HG02571 (cell line): ENCODE measurements around the gene PMCH.
"Not testable (repeated sequence)": the region's sequence is repeated elsewhere in the genome, so short reads cannot be mapped to it uniquely, and the experiment has no call there.

Experiments
- ATAC-seq: cut with Tn5 transposase; IDR thresholded peaks from one replicate; pipeline ENCODE4 v1.9.1; 2021; ENCODE audit warnings: mild to moderate bottlenecking, moderate library complexity; ENCODE audit not compliant: unreplicated experiment

Gene PMCH, protein sequence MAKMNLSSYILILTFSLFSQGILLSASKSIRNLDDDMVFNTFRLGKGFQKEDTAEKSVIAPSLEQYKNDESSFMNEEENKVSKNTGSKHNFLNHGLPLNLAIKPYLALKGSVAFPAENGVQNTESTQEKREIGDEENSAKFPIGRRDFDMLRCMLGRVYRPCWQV

DNA sequence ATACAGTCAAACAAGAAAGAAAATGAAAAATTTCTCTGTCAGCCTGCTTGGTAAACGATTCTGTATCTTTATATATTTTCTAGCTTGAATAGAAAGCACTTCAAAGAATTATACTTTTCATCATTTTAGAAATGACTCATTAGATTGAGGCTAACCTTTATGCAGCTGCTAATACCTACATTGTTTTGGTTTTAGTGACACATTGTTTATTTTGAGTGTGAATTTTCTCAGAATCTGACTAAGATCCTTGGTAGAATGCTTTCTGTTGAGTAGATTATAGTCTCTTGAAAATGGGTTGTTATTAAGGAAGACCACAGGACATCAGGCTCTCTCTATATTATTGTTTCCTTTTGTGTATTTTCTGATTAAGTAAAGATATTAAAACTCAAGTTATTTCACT, at the start of gene PMCH:
Gene PMCH, minus strand, starts transcription at position 45 of the 400 bp plus-strand sequence. CDS start 63 bp downstream, outside the sequence.
- ATAC-seq = no peak

DNA sequence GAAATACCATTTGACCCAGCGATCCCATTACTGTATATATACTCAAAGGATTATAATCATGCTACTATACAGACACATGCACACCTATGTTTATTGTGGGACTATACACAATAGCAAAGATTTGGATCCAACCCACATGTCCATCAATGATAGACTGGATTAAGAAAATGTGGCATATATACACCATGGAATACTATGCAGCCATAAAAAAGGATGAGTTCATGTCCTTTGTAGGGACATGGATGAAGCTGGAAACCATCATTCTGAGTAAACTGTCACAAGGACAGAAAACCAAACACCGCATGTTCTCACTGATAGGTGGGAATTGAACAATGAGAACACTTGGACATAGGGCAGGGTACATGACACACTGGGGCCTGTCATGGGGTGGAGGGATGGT, 43.2 kb upstream of the PMCH start:
- not testable (repeated sequence) for ATAC-seq

DNA sequence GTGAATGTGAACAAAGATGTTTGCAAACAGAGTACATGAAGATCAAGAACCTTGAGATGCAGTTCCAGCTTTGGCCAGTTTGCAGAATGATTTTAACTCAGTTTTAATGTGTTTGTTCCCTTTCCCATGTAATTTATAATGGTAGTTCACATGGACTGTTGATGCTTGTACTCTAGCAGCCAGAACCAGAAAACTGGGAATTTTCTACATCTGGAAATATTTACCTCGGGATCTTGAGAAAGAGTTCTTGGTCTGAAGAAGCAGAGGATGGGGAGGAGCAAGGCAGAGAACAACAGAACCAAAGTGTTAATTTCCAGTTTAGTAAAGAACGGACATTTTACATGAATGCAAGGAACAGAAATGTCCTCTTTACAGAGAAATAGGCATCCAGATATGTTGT, 37.0 kb upstream of the PMCH start:
- no peak for ATAC-seq

DNA sequence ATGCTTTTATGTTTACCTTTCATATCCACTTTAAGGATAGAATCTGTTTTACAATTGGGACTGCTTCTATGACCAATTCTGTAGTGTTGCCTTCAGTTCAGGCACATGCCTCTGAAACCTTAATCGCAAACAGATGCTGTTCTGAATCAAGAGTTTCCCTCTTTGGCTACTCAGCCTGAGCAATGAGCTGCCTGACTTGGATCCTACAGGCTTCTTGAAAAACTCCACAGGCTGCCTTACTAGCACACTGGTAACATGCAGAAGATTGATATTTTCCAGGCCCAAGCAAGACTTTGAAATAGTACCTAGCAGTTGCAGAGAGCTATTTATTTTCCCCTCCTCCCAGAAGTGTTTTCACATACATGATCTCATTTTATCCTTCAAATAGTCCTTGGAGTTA, 34.8 kb upstream of the PMCH start:
- ATAC-seq = no peak

DNA sequence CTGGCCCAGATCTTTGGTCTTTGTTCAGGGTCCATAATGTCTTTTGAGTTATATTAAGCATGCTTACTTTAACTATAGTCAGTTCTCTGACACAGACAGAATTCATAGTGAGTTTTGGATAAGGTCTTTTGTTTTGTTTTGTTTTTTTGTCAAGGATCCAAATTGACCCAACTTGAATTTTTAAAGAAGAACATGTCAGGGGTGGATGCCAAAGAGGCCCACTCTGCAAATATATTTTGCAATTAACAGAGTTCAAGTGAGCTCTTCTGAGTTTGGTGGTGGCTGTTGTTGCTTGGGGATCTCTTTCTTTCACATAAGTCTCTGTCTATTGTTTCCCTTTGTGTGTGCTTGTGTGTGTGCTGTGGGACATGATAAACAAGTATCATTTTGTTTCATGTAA, 34.4 kb upstream of the PMCH start:
- no peak for ATAC-seq

DNA sequence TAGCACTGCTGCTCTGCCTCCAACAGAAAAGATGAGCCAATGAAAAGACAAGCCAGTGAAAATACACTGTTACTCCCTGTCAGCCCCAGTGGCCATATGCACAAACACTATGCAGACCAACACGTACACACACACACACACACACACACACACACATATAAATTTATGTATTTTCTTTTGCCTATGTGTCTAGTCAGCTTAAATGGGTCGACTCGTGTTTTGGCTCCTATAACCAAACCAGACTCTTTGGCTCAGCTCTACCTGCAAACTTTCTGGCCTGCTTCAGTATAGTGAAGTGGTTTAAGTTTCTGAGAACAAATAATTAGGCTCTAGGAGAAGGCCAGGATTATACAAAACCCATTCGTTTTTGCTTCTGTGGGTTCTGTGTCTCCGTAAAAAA, 30.3 kb upstream of the PMCH start:
- no peak for ATAC-seq

DNA sequence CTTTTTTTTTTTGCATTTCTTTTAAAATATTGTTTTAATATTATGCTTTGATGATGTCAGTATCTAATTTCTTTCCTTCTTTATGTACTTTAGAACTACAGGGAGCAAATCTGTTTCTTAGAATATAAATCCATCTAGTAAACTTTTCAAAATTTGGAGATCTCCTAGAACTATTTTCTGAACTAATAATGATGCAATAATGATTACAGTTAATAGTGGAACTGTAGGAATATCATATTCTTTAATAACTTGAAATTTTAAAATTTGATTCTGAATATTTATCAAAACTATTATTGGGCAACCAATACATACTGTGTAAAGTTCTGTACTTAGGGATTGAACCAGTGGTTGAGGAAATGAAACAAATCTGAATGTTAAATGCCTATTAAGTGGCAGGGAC, 23.1 kb upstream of the PMCH start:
- no peak for ATAC-seq

DNA sequence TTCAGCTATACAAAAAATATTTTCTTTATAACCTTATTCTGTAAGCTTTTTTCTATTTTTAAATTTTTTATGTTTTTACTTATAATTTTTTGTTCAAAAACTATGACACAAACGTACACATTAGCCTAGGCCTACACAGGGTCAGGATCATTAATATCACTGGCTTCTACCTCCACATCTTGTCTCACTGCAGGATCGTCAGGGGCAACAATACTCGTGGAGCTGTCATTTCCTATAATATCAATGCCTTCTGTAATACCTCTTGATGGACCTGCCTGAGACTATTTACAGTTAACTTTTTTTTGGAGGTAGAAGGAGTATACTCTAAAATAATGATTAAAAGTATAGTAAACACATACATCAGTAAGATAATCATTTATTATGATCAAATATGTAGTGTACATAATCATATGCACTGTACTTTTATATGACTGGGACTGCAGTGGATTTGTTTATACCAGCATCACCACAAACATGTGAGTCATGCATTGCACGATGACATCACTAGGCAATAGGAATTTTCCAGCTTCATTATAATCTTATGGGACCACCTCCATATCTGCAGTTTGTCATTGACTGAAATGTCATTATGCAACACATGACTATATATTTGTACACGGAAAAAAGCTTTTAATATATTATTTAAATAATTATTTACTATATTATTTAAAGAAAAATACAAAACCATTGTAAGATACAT, 18.5 kb upstream of the PMCH start:
- ATAC-seq = no peak

DNA sequence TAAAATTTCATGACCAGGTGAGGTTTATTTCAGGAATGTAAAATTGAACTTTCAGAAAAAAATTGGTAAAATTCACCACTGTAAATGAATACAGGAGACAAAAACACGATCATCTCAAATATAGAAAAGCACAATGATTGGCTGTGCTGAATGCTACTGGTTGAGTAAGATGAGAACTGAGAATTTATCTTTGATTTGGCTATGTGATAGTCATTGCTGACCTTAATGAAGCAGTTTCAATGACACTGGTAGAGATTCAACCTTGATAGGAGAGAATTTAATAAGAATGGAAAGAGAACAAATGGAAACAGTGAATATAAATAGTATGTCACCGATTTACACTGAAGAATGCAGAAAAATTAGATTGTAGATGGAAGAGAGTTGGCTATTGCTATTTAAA, 6.4 kb upstream of the PMCH start:
- ATAC-seq = no peak

DNA sequence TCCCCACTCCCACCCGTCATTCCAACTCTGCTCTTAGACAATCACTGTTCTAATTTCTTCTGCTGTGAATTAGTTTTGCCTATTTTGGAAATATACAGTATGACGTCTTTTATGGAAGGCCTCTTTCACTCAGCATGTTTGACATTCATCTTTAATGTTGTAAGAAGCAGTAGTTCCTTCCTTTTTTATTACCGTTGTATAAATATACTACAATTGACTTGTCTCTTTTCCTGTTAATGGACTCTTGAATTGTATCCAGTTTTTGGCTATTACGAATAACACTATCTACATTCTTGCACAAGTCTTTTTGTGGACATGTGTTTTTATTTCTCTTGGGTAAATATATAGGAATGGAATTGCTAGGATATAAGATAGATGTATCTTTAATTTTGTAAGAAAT, 4.9 kb upstream of the PMCH start:
- no peak for ATAC-seq

DNA sequence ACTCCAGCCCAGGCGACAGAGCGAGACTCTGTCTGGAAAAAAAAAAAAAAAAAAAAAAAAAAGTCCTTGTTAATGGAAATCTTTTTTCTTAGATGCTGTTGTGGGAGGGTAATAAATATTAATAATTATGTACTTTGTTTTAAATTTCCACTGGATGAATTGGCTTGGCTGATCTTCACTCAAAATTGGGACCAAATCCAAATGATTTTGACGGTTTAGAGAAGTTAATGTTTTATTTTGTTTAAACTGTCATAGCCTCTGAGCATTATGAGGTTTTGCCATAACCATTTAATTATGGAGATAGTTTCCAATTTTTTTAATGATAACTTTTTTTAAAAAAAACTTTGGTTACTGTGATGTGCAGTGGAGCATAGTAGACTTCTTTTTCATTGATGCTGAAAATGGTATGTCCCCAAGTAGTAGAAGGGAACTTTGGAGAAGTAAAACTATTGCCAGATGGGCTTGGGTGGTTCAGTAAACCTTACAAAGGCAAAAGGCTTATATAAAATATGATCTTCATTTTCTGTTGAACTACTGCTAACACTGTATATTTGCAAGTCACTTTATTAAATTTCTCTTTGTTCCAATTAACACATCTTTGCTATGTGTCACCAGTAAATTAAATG, 3.9 kb upstream of the PMCH start:
- ATAC-seq = no peak

DNA sequence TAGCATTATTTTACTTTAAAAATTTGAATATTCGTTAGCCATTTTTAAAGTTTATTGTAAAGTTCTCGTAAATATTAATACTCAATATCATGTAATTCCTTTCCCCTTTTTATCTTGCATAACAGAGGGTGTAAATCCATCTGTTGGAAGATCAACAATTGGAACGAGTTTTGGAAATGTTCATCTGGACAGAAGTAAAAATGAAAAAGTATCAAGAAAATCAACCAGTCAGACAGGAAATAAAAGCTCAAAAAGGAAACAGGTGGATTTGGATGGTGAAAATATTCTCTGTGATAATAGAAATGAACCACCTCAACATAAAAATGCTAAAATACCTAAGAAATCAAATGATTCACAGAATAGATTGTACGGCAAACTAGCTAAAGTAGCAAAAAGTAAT, 1.8 kb downstream of the PMCH start:
- ATAC-seq = no peak

DNA sequence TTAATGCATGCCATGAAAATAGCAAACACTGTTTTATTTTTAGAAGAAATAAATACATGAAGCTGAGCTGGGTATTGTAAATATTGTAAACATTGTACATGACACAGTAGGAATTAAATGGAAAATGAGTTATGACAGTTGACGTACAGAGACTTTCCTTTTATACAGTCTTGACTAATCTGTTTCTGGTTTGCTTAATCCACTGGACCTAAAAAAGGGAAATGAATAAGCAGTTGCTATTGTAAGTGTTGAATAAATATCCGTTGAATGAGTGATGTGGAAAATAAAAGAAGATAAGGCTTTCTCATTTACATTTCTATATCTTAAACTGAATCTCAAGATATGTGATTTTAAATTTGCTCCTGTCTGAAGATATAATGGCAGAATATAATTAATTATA, 15.0 kb downstream of the PMCH start:
- ATAC-seq = no peak

DNA sequence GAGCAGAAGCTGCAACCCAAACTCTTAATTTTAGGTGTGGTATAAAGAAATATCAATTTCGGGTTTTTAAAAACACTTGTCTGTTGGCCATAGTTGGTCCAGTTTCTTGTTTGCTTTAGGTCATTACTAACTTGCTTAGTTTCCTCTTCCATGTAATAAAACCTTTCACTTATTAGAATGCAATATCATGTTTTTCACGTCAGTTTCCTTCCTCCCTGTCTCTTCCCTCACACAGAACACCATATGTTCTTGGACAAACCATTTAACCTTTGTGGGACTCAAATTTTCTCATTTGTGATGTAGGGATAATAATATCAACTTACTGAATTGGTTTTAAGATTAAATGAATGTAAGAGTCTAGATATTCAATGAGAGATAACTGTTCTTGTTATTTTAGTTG, 22.9 kb downstream of the PMCH start:
- ATAC-seq = no peak

DNA sequence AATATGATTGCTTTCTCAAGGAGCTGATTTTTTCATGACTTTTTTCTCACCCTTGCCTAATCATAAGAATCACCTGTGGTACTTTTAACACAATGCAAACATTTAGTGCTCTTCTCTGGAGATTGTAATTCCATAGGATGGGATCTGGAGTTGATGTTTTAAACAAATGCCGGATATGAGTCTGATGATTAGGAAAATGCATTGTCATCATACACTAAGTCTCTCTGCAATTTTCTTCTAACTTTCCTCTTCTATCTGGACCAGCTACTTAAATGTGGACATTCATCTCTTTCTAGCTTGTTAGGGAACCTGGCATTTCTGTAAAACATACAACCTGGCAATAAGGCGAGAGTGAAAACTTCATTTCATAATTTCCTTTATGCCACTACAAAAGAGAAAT, 23.5 kb downstream of the PMCH start:
- ATAC-seq = no peak

DNA sequence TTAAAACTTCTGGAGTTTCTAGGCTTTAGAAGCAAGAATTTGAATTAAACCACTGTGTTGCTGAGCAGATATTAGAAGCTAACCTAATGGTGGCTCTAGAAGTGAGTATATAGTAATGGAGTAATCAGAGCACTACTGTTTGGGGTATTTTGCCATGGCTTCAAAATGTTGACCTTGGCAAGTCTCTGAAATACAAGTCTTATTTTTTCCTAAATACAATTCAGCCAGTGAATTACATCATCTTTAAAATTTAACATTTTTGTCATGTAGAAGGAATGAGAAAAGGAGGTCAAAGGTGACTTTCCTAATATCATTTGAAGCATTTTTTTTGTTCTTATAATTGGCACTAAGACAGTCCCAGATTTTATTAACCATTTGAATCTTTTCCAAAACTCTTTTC, 25.2 kb downstream of the PMCH start:
- no peak for ATAC-seq

DNA sequence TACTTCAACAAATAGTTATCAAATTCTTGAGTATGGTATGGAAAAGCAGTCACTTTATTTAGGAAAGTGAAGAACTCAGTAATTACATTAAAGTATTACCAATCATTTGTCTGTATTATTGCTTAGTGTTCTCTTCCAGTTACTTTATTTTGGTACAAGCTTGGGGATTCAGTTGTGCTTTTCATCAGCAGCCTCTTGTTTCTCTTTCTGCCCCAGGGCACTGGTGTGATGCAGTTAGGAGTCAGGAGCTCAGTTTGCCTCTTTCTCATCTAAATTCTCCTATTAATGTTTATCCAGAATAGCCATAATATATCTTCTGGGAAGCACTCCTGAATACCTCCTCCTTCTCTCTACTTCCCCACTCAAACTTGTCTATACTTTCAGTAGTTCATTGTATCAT, 25.7 kb downstream of the PMCH start:
- no peak for ATAC-seq

DNA sequence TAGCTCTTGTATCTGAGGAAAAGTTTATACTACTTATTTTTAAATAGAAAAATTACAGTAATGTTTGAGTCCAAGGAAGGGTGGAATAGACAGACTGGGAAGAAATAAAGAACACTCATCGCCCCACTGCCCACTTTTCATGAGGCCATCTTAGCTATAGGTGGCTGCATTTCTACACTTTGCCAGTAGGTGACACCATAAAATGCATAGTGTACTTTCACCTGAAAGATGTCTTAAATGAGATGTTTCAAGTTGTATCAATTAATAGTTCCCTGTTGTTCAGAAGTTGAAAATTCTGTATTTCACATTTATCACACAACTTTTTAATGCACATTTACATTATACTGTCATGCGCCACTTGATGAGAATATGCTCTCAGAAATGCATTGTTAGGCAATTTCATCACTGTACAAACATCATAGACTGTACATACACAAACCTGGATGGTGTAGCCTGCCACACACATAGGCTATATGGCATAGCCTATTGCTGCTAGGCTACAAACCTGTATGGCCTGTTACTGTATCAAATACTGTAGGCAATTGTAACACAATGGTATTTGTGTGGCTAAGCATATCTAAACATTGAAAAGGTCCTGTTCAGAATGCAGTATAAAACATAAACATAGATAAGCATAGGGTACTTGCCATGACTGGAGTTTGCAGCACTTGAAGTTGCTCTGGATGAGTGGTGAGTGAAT, 27.6 kb downstream of the PMCH start:
- no peak for ATAC-seq

DNA sequence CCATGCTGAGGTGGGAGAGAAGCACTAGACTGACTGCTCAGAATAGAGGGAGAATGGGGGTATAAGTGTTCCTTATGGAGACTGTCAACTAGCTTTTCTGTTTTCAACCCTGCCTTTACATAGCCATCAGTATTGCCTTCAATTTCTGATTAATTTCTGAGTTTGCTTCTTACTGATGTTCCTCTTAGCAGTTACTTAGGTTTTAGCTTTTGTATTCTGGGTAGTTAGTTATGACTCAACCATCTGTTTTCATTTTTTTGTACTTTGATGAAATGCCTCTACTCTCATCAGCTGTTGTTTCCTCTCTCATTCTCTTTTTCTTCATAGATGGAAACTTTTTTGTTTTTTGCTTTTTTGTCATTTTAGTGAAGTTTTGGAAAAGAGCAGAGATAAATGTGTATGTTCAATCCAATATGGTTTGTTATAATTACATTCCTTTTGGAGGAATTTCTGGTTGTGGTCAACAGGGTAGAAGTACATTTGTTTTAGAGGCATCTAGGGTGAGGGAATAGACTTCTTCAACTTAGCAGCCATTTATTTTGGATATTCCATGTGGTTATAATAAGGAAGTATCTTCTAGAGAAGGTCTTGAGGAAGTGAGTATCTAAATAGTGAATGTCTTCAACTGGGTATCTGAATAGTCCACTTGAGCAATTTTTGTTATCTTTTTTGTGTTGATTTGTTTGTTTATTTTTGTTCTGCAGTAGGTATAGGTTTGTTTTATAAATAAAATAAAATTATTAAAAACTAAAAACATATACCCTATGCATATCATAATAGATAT, 29.6 kb downstream of the PMCH start:
- ATAC-seq = peak; percentile 76

DNA sequence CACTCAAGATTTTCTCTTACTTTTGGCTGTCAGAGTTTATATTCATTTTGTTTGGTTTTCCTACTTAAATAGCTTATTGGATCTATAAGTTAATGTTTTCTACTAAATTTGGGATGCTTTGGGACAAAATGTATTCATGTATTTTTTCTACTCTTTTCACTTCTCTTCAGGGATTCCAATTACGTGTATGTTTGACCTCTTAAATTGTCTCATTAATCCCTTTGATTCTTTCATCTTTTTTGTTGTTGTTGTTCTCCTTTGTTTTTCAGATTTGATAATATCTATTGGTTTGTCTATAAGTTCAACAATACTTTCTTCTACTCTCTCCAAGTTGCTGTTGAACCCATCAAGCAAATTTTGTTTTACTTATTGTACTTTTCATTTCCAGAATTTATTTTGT, 34.2 kb downstream of the PMCH start:
- ATAC-seq = no peak

DNA sequence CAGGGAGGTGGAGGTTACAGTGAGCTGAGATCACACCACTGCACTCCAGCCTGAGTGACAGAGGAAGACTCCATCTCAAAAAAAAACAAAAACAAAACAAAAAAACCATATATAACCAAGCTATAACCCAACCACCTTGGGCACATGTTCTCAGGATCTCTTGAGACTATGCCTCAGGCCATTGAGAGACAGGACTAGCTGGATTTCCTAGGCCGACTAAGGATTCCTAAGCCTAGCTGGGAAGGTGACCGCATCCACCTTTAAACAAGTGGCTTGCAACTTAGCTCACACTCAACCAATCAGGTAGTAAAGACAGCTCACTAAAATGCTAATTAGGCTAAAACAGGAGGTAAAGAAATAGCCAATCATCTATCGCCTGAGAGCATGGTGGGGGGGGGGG, 42.4 kb downstream of the PMCH start:
- ATAC-seq = not testable (repeated sequence)
